Measurements from ENCODE around the gene HDLBP.

GRCh38 chr2:241320394-241320793, 4.9 kb upstream of the HDLBP start:
- TF ChIP-seq POLR2AphosphoS5 (IDR thresholded peaks at IDR 0.05; ENCODE audit: low read depth) = no peak
- TF ChIP-seq, protein P1, sequence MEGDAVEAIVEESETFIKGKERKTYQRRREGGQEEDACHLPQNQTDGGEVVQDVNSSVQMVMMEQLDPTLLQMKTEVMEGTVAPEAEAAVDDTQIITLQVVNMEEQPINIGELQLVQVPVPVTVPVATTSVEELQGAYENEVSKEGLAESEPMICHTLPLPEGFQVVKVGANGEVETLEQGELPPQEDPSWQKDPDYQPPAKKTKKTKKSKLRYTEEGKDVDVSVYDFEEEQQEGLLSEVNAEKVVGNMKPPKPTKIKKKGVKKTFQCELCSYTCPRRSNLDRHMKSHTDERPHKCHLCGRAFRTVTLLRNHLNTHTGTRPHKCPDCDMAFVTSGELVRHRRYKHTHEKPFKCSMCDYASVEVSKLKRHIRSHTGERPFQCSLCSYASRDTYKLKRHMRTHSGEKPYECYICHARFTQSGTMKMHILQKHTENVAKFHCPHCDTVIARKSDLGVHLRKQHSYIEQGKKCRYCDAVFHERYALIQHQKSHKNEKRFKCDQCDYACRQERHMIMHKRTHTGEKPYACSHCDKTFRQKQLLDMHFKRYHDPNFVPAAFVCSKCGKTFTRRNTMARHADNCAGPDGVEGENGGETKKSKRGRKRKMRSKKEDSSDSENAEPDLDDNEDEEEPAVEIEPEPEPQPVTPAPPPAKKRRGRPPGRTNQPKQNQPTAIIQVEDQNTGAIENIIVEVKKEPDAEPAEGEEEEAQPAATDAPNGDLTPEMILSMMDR (conservative IDR thresholded peaks at IDR 0.05; ENCODE audit: low read depth in 2 of 2) = no peak
- no peak for TF ChIP-seq ZNF462 (CRISPR knock-in tag; IDR thresholded peaks at IDR 0.05)
- no peak for TF ChIP-seq REST (IDR thresholded peaks at IDR 0.05; ENCODE audit: unreplicated experiment)
- TF ChIP-seq EZH2 (IDR thresholded peaks at IDR 0.05; ENCODE audit: low read depth, unreplicated experiment) = no peak
- no peak for TF ChIP-seq EZH2phosphoT487 (IDR thresholded peaks at IDR 0.05; ENCODE audit: unreplicated experiment)
